Ovary (tissue), 9 donors: ENCODE measurements around the gene C1orf115. TPM values are rescaled to one million over a fixed set of nuclear protein-coding genes. Genes with fewer than 3 reads are reported as not detected.

Experiments used
- DNase-seq, 5 donors: peaks; one replicate each; pipeline ENCODE4 v3.0.0-alpha.2; 2019 to 2020
- H3K27ac ChIP-seq, 2 donors: fragments of 200-600 bp; one replicate each; pipeline versions ENCODE4 v1.5.1 to v1.8.0; 2019 to 2022
- H3K27me3 ChIP-seq: fragments of 200-600 bp; one replicate; pipeline ENCODE4 v1.8.0; 2022
- H3K36me3 ChIP-seq: fragments of 200-600 bp; sonication (generic); one replicate; pipeline ENCODE4 v1.5.1; 2019
- H3K4me1 ChIP-seq: one replicate; pipeline ENCODE4 v1.8.1; 2013; ENCODE audit warnings: mild to moderate bottlenecking, moderate library complexity; ENCODE audit not compliant: insufficient read depth
- H3K4me3 ChIP-seq: fragments of 200-600 bp; sonication (generic); one replicate; pipeline ENCODE4 v1.5.1; 2017
- H3K9me3 ChIP-seq, 2 donors: fragments of 200-600 bp in 1 of 2; sonication (generic) in 1 of 2; one replicate each; pipeline versions ENCODE4 v1.5.1 to v1.8.1; 2013 to 2019; ENCODE audit warnings: mild to moderate bottlenecking in 1 of 2, moderate library complexity in 1 of 2
- EP300 ChIP-seq: sonication (generic); formaldehyde crosslinking; IDR thresholded peaks from one replicate; pipeline ENCODE4 v1.6.1; 2017; ENCODE audit warnings: antibody characterized with exemption
- POLR2A ChIP-seq: fragments of 450-650 bp; IDR thresholded peaks from one replicate; pipeline ENCODE4 v1.6.1; 2017; ENCODE audit warnings: antibody characterized with exemption, mild to moderate bottlenecking, moderate library complexity
- WGBS, 3 donors: extraction: QIAGEN DNeasy Blood & Tissue Kit in 1 of 3; methylation state at CpG; one replicate each; pipeline versions ENCODE4 v1.1.5 to v1.1.7; 2013 to 2017; 5-methylcytosine and 5-hydroxymethylcytosine counted together
- intact Hi-C, 4 donors: fragments of 100-400 bp; cut with DNase I; formaldehyde crosslinking; loops; one replicate each; pipeline versions ENCODE4 v1.11.0 to v1.15.1; 2022 to 2023
- polyA plus RNA-seq, 2 donors: library from polyadenylated mRNA; stranded (reverse); fragments of 200-250 nt in 1 of 2; fragments of 350-450 nt in 1 of 2; fragmentation: Illumina TruSeq in 1 of 2; extraction: RNeasy Lipid Tissue Mini Kit (QIAGEN cat#74804) in 1 of 2; gene quantifications; one replicate each; pipeline ENCODE4 v1.2.3, GENCODE V29; 2013 to 2014
- total RNA-seq, 7 donors: library from RNA; depleted of rRNA in 2 of 7; stranded (reverse); fragments of >200 nt in 2 of 7; fragmentation: NEBNext Ultra II Directional in 3 of 7; extraction: Animal tissue kit (Norgen Biotek cat#: 25700) in 3 of 7; gene quantifications; one replicate each; pipeline versions ENCODE4 v1.1.0 to v1.2.4, GENCODE V29; 2016 to 2023
- TF ChIP-seq, protein P1 (sequence below), 3 donors: fragments of 450-650 bp in 2 of 3; fragments of 200-600 bp in 1 of 3; IDR thresholded peaks; one replicate each; pipeline versions ENCODE4 v1.5.1 to v1.8.0; 2016 to 2022; ENCODE audit warnings: antibody characterized with exemption in 3 of 3, mild to moderate bottlenecking in 1 of 3
- donor health status: DM: no; HTN: no; CAD: no; lungs with moderate emphysema.
- donor health status: DM: no; HTN: no; CAD: no.
- donor health status: Bipolar disorder and iron deficiency.
- donor health status: DM: yes; HTN: yes; CAD: no.
- donor health status: DM: no; HTN: no; CAD: no.
- donor health status: DM: yes; HTN: yes; CAD: no.

Gene C1orf115
- total and polyA plus RNA-seq, 9 donors = 10.0 to 23.8 (median 17.6) TPM

DNA sequence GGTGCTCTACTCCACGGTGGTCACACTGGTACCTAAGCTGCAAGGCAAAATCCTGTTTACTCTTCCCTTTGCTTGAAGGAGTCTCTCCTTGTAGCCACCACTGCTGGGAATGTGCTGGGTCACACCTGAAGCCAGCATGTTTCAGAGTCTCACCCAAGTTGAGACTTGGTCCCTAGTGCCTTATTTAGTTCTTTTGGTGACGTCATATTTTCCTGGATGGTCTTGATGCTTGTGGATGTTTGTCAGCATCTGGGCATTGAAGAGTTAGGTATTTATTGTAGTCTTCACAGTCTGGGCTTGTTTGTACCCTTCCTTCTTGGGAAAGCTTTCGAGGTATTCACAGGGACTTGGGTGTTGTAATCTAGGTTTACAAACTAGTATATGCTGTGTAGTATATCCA lies 52.4 kb downstream of the C1orf115 start:
- Histone ChIP-seq H3K27ac (no peak overlapping the region), H3K36me3 (no peaks in the 10 kb centered on the region), H3K27me3 (no peaks in the 10 kb centered on the region), H3K4me1 (no peaks in the 10 kb centered on the region), H3K9me3 (no peaks in the 10 kb centered on the region), H3K4me3 (no peak overlapping the region)
- TF ChIP-seq EP300 (no peak), POLR2A (no peak)
- TF ChIP-seq, protein P1, sequence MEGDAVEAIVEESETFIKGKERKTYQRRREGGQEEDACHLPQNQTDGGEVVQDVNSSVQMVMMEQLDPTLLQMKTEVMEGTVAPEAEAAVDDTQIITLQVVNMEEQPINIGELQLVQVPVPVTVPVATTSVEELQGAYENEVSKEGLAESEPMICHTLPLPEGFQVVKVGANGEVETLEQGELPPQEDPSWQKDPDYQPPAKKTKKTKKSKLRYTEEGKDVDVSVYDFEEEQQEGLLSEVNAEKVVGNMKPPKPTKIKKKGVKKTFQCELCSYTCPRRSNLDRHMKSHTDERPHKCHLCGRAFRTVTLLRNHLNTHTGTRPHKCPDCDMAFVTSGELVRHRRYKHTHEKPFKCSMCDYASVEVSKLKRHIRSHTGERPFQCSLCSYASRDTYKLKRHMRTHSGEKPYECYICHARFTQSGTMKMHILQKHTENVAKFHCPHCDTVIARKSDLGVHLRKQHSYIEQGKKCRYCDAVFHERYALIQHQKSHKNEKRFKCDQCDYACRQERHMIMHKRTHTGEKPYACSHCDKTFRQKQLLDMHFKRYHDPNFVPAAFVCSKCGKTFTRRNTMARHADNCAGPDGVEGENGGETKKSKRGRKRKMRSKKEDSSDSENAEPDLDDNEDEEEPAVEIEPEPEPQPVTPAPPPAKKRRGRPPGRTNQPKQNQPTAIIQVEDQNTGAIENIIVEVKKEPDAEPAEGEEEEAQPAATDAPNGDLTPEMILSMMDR (IDR thresholded peaks at IDR 0.05) = no peak
- intact Hi-C loops = no loop called here
- WGBS, 3 donors = 91 to 97% (median 93%) methylated on average over 3 of the region's 3 CpGs
- no peak for DNase-seq

- TF ChIP-seq, protein P1 (IDR thresholded peaks at IDR 0.05) = no peak
- H3K27me3 ChIP-seq = no peaks in the 10 kb centered on the region
- intact Hi-C loops = no loop called here
- no peak for DNase-seq
- H3K27ac ChIP-seq = no peak overlapping the region
- 85 to 96% (median 95%) methylated on average over 3 of the region's 3 CpGs for WGBS, 3 donors
- H3K4me1 ChIP-seq = peaks cover 9% of the 10 kb centered on the region
- no peaks in the 10 kb centered on the region for H3K9me3 ChIP-seq
- no peaks in the 10 kb centered on the region for H3K36me3 ChIP-seq
- no peak overlapping the region for H3K4me3 ChIP-seq
These were observed 56.7 kb downstream of the C1orf115 start for GRCh38 chr1:220746851-220747250.

DNA sequence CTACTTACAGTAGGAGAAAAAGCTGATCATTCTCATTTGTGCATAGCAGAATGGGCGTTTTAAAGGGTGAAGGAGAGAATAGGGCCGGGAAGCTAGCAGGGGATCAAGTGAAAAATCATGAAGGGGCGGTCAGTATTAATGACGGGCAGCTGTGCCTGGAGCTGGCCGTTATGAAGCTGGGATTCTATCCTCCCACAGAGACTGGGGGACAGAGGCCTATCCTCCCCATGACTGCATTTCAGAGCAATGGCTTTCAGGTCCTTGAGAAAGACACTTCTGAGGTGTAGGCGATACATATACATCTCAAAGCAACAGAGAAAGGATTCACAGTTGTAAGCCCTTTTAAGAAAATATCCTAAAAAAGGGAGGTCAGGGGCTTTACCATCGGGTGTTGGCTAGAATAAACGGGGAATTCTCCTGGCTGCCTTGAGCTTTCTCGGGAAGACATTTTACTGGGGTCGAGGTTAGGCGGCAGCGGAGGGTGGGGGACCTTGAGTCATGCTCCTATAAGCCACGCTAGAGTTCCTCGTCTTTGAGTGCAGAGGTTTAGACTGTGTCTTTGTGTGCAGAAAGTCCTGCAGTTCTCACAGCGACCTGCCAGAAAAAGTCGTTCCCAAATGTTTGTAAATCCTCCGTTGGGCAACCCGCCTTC lies 57.4 kb downstream of the C1orf115 start:
- 17 to 19% (median 19%) methylated on average over 18 of the region's 18 CpGs for WGBS, 3 donors
- Histone ChIP-seq H3K9me3 (no peaks in the 10 kb centered on the region), H3K36me3 (no peaks in the 10 kb centered on the region), H3K27me3 (no peaks in the 10 kb centered on the region), H3K4me3 (peak overlapping the region; percentile 52), H3K27ac (peak overlapping the region in 1 of 2 donors; percentile 85), H3K4me1 (peaks cover 9% of the 10 kb centered on the region)
- intact Hi-C loops = no loop called here
- TF ChIP-seq EP300 (no peak), POLR2A (no peak)
- TF ChIP-seq, protein P1 (IDR thresholded peaks at IDR 0.05) = no peak
- no peak for DNase-seq

DNA sequence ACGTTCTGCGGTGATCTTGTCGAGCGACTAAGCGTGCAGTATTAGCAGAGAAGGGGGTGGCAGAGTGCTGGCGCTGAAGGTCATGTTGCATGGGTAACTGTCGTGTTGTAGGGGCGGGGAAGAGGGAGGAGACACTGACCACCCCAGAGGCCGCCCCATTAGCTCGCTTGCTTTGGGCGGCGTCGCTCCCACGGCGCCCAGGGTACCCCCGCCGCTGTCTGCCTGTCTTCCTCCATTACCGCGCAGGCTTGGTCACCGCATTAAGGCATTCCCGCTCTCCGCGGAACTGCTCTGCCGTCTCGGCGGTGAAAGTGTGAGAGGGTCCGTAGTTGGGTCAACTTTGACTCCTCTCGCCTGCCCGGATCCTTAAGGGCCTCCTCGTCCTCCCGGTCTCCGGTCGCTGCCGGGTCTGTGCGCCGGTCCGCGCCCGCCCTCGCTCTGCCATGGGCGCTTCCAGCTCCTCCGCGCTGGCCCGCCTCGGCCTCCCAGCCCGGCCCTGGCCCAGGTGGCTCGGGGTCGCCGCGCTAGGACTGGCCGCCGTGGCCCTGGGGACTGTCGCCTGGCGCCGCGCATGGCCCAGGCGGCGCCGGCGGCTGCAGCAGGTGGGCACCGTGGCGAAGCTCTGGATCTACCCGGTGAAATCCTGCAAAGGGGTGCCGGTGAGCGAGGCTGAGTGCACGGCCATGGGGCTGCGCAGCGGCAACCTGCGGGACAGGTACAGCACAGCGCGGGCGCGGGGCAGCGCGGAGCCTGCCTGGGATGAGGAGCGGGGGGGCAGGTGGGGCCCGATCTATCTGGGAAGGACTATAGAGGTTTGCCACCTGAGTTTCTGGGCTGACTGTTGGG lies 58.1 kb downstream of the C1orf115 start, which contains the start of gene MTARC2:
MTARC2 (plus strand) TSS at position 234 of the 846 bp plus-strand sequence; CDS start at position 444, 210 bp downstream.
- H3K27me3 ChIP-seq = no peaks in the 10 kb centered on the region
- DNase-seq = peak; percentile 67 to 76 (median 70)

More for the DNA sequence above, 58.1 kb downstream of the C1orf115 start, which contains the start of gene MTARC2:
- Histone ChIP-seq H3K4me1 (peaks cover 9% of the 10 kb centered on the region), H3K36me3 (no peaks in the 10 kb centered on the region), H3K27ac (peak within 1 kb of the TSS; percentile 61 to 85), H3K9me3 (no peaks in the 10 kb centered on the region), H3K4me3 (peak within 1 kb of the TSS; percentile 52)
- no peak for TF ChIP-seq EP300
- peak; percentile 57 for TF ChIP-seq POLR2A
- TF ChIP-seq, protein P1 (IDR thresholded peaks at IDR 0.05) = no peak
- intact Hi-C loops = no loop called here
- 1% methylated on average over 62 to 77 of the region's 77 CpGs for WGBS, 3 donors

Other genes starting within 250 kb of the C1orf115 start
- gene MARK1, start 162.2 kb upstream of the C1orf115 start, total RNA-seq = 1 to 10 TPM; 1.8 to 4.2 (median 2.8) TPM
- gene MARK1, start 162.2 kb upstream of the C1orf115 start, polyA plus RNA-seq = 1 to 10 TPM; 1.2 to 8.1 TPM
- gene MTARC2, start 58.0 kb downstream of the C1orf115 start, total RNA-seq = 10 to 100 TPM; 12.8 to 26.9 (median 23.6) TPM
- 10 to 100 TPM; 17.4 to 80.2 TPM for gene MTARC2, start 58.0 kb downstream of the C1orf115 start, polyA plus RNA-seq
- gene MTARC1, start 96.5 kb downstream of the C1orf115 start, total RNA-seq = 1 to 10 TPM; 1.7 to 6.1 (median 4.7) TPM
- 10 to 100 TPM in 1 of 2 donors, 1 to 10 TPM in 1; 2.8 to 13.2 TPM for gene MTARC1, start 96.5 kb downstream of the C1orf115 start, polyA plus RNA-seq
- gene HLX, start 189.1 kb downstream of the C1orf115 start, total RNA-seq = 1 to 10 TPM; 2.1 to 7.6 (median 3.1) TPM
- gene HLX, start 189.1 kb downstream of the C1orf115 start, polyA plus RNA-seq = 1 to 10 TPM; 3.5 to 9.4 TPM